Effector memory CD8-positive, alpha-beta T cell (primary cell): ENCODE data around the gene BAD.

Source experiments
- ATAC-seq: fragments of 150-1000 bp; cut with Tn5 transposase; replicated peaks from 2 replicates; pipeline ENCODE4 v1.10.0; 2021; ENCODE audit warnings: mild to moderate bottlenecking, moderate library complexity
- DNase-seq, 3 experiments: peaks; one replicate each; pipeline ENCODE4 v3.0.0; 2021
- H3K27ac Mint-ChIP-seq, 2 donors: one replicate each; pipeline ENCODE4 v1.8.0; 2022; ENCODE audit warnings: mild to moderate bottlenecking in 2 of 2, mixed read lengths in 2 of 2, moderate library complexity in 2 of 2
- H3K27me3 Mint-ChIP-seq, 2 donors: one replicate each; pipeline ENCODE4 v1.8.0; 2022; ENCODE audit warnings: mixed read lengths in 2 of 2
- H3K36me3 Mint-ChIP-seq: one replicate; pipeline ENCODE4 v1.8.0; 2022; ENCODE audit warnings: mild to moderate bottlenecking, moderate library complexity, mixed read lengths; ENCODE audit not compliant: insufficient read depth
- H3K4me1 Mint-ChIP-seq, 2 donors: one replicate each; pipeline ENCODE4 v1.8.0; 2022; ENCODE audit warnings: low read depth in 2 of 2, mixed read lengths in 2 of 2
- H3K4me3 Mint-ChIP-seq, 2 donors: one replicate each; pipeline ENCODE4 v1.8.0; 2022; ENCODE audit warnings: mild to moderate bottlenecking in 2 of 2, mixed read lengths in 2 of 2, moderate library complexity in 2 of 2
- H3K9me3 Mint-ChIP-seq, 2 donors: one replicate each; pipeline ENCODE4 v1.8.0; 2022; ENCODE audit warnings: mixed read lengths in 2 of 2

The BAD gene

DNA sequence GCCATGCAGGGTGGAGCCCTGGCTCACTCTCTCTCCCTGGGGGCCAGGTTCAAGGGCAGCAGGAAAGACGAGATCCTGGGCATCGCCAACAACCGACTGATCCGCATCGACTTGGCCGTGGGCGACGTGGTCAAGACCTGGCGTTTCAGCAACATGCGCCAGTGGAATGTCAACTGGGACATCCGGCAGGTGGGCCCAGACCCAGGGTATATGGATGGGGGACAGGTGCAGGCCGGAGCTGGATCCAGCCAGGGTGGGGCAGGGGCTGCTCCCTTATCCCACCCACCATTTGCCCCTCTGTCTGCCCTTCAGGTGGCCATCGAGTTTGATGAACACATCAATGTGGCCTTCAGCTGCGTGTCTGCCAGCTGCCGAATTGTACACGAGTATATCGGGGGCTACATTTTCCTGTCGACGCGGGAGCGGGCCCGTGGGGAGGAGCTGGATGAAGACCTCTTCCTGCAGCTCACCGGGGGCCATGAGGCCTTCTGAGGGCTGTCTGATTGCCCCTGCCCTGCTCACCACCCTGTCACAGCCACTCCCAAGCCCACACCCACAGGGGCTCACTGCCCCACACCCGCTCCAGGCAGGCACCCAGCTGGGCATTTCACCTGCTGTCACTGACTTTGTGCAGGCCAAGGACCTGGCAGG is 61.3 kb downstream of the BAD start:
- peaks cover 54% of the 10 kb centered on the region for H3K36me3 Mint-ChIP-seq
- ATAC-seq (no peak), DNase-seq (no peak)
- H3K27me3 Mint-ChIP-seq = no peaks in the 10 kb centered on the region
- no peak overlapping the region for H3K4me3 Mint-ChIP-seq
- H3K9me3 Mint-ChIP-seq = no peaks in the 10 kb centered on the region
- peaks cover 20 to 22% of the 10 kb centered on the region in 2 donors for H3K4me1 Mint-ChIP-seq
- H3K27ac Mint-ChIP-seq = no peak overlapping the region

GRCh38 chr11:64222651-64223000 is 61.8 kb downstream of the BAD start:
- no peak overlapping the region for H3K27ac Mint-ChIP-seq
- H3K4me1 Mint-ChIP-seq = peaks cover 20 to 22% of the 10 kb centered on the region in 2 donors
- no peak overlapping the region for H3K4me3 Mint-ChIP-seq
- DNase-seq (no peak), ATAC-seq (no peak)
- no peaks in the 10 kb centered on the region for H3K27me3 Mint-ChIP-seq
- H3K9me3 Mint-ChIP-seq = no peaks in the 10 kb centered on the region
- peaks cover 59% of the 10 kb centered on the region for H3K36me3 Mint-ChIP-seq

DNA sequence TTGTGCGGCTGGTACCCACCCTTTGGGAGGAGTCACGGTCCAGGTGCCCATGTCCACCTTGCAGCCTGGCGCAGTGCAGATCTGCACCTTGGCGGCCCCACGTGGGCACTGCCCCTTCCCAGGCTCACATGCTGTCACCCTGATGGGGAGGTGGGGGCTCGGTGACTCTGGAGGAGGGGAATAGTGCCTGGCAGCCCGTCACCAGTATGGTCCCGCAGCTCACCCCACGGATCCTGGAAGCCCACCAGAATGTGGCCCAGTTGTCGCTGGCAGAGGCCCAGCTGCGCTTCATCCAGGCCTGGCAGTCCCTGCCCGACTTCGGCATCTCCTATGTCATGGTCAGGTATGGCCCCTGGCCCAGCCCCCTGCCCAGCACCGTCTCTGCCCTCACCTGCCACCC is 63.7 kb downstream of the BAD start:
- Mint-ChIP-seq H3K4me1 (peaks cover 11 to 12% of the 10 kb centered on the region in 2 donors), H3K4me3 (no peak overlapping the region), H3K9me3 (no peaks in the 10 kb centered on the region), H3K27me3 (no peaks in the 10 kb centered on the region), H3K27ac (peak overlapping the region in 1 of 2 donors; percentile 35), H3K36me3 (peaks cover 74% of the 10 kb centered on the region)
- ATAC-seq = no peak
- DNase-seq = no peak

- no peak overlapping the region for H3K4me3 Mint-ChIP-seq
- H3K36me3 Mint-ChIP-seq = peaks cover 80% of the 10 kb centered on the region
- ATAC-seq = no peak
Observed at GRCh38 chr11:64220271-64220670, 64.2 kb downstream of the BAD start.

More at GRCh38 chr11:64220271-64220670, 64.2 kb downstream of the BAD start:
- H3K27me3 Mint-ChIP-seq = no peaks in the 10 kb centered on the region
- H3K27ac Mint-ChIP-seq = no peak overlapping the region
- DNase-seq = no peak
- peaks cover 11 to 12% of the 10 kb centered on the region in 2 donors for H3K4me1 Mint-ChIP-seq
- no peaks in the 10 kb centered on the region for H3K9me3 Mint-ChIP-seq
